H1 (cell line): Measurements from ENCODE around the gene DAGLA. TPM values are rescaled to one million over a fixed set of nuclear protein-coding genes. Genes with fewer than 3 reads are reported as not detected.

ENCODE experiments used
- BCL11A ChIP-seq, 2 experiments: IDR thresholded peaks; one replicate each; pipeline ENCODE4 v1.6.1; 2011; ENCODE audit warnings: low read depth in 2 of 2, low read length in 2 of 2, mild to moderate bottlenecking in 2 of 2
- CREB1 ChIP-seq: IDR thresholded peaks from 2 replicates; pipeline ENCODE4 v1.6.1; 2012; ENCODE audit warnings: inconsistent platforms
- CTBP2 ChIP-seq: IDR thresholded peaks from 2 replicates; pipeline ENCODE4 v1.7.0; 2011; ENCODE audit warnings: borderline replicate concordance, mild to moderate bottlenecking, moderate library complexity, mixed read lengths, low read length; ENCODE audit not compliant: insufficient read depth, insufficient read length
- KDM4A ChIP-seq: IDR thresholded peaks from one replicate; pipeline ENCODE4 v1.7.1; 2012; ENCODE audit warnings: low read depth, mild to moderate bottlenecking, moderate library complexity, low read length, inconsistent platforms; ENCODE audit not compliant: severe bottlenecking
- POLR2AphosphoS5 ChIP-seq: IDR thresholded peaks from 2 replicates; pipeline ENCODE4 v1.6.1; 2011; ENCODE audit warnings: low read depth, low read length
- SIN3A ChIP-seq, 2 experiments: IDR thresholded peaks in 1 of 2; conservative IDR thresholded peaks in 1 of 2; 2 replicates each; pipeline ENCODE4 v1.6.1; 2011 to 2012; ENCODE audit warnings: low read length in 2 of 2, improper control_type of control experiment in 1 of 2, low read depth in 1 of 2, mild to moderate bottlenecking in 1 of 2
- TAF7 ChIP-seq: optimal IDR thresholded peaks from 2 replicates; pipeline ENCODE3; 2011; ENCODE audit warnings: low read depth, mild to moderate bottlenecking, inconsistent platforms, low read length, moderate library complexity, borderline replicate concordance
- TEAD4 ChIP-seq: IDR thresholded peaks from 2 replicates; pipeline ENCODE4 v1.6.1; 2012; ENCODE audit warnings: low read depth, low read length, inconsistent platforms, mixed read lengths
- YY1 ChIP-seq: IDR thresholded peaks from 2 replicates; pipeline ENCODE4 v1.6.1; 2011; ENCODE audit warnings: low read depth, mild to moderate bottlenecking, low read length
- polyA plus RNA-seq, 7 experiments: library from polyadenylated mRNA; depleted of rRNA in 3 of 7; stranded (reverse) in 5 of 7; unstranded in 2 of 7; fragments of >200 nt in 5 of 7; fragments of 200-250 nt in 2 of 7; gene quantifications; 1 replicate in 5 of 7; 2 replicates in 1 of 7; 4 replicates in 1 of 7; pipeline versions ENCODE4 v1.2.1 to v1.2.3, GENCODE V29; 2011 to 2013; ENCODE audit warnings: missing spikeins in 2 of 7, mixed read lengths in 2 of 7
- total RNA-seq: library from RNA; stranded (reverse); fragmentation: NEBNext Ultra II Directional; extraction: Animal tissue kit (Norgen Biotek cat#: 25700); gene quantifications from 2 replicates; pipeline ENCODE4 v1.2.1, GENCODE V29; 2021
- TF ChIP-seq, protein P1 (sequence below): IDR thresholded peaks from 2 replicates; pipeline ENCODE4 v1.6.1; 2012; ENCODE audit warnings: inconsistent platforms

Gene DAGLA
- total and polyA plus RNA-seq, 2 of the 8 experiments (the other 6 are each of a cell fraction or from before 2014, with no cell fraction given) = 3.6 to 6.6 TPM

DNA sequence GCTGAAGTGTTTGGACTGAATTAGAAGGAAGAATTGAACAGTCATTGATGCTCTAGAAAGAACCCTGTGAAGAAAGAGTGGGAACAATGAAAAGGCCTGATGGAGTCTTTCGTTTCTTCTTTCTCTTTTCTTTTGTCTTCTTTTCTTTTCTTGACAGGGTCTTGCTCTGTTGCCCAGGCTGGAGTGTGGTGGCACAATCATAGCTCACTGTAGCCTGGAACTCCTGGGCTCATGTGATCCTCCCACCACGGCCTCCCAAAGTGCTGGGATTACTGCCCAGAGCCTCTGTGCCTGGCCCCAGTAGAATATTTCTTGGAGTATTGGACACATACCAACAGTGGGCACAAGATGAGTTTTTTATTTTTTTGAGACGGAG is 113.6 kb downstream of the DAGLA start (continued):
- TF ChIP-seq TAF7 (no peak), KDM4A (no peak), POLR2AphosphoS5 (no peak), SIN3A (conservative IDR thresholded peaks at IDR 0.05 in 1 of 2, IDR thresholded peaks at IDR 0.05 in 1 of 2; ENCODE audit: low read depth in 1 of 2, low read length in 2 of 2) (no peak), TEAD4 (no peak), CREB1 (no peak), BCL11A (IDR thresholded peaks at IDR 0.05; ENCODE audit: low read depth in 2 of 2, low read length in 2 of 2) (no peak), YY1 (no peak), CTBP2 (no peak)
- TF ChIP-seq, protein P1, sequence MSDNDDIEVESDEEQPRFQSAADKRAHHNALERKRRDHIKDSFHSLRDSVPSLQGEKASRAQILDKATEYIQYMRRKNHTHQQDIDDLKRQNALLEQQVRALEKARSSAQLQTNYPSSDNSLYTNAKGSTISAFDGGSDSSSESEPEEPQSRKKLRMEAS = no peak
